Right kidney (tissue), 1 donor: ENCODE data around the gene LHX3.

Source experiments
- DNase-seq: peaks from one replicate; pipeline ENCODE4 v3.0.0-alpha.2; 2016

LHX3 gene

DNA sequence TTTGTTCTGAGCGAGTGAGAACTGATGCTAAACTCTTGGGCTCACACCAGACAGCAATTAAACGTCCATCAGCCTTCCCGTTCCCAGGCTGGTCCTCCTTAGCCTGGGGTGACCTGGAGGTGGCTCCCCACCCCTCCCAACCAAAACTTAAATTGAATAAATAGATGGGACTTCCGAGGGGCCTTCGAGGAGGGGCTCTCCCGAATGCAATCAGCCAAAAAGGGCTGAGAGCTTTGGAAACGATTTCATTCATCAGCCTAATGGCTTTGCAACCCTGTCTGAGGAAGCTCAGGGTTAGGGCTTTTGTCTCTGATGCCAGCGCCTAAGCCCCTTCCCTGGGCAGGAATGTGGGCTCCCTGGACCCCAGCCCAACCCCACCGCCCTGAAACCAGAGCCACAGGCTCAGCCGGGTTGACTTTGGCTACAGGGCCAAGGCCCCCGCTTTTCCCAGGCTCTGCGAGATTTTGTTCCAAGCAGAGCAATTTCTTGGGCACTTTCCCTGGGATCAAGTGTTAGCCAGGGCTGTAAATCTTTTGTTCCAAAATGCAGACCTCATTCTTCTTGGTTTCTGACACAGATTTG is 29.2 kb downstream of the LHX3 start:
- DNase-seq, result no peak

GRCh38 chr9:136174779-136175615 is 29.9 kb downstream of the LHX3 start:
- no peak for DNase-seq

DNA sequence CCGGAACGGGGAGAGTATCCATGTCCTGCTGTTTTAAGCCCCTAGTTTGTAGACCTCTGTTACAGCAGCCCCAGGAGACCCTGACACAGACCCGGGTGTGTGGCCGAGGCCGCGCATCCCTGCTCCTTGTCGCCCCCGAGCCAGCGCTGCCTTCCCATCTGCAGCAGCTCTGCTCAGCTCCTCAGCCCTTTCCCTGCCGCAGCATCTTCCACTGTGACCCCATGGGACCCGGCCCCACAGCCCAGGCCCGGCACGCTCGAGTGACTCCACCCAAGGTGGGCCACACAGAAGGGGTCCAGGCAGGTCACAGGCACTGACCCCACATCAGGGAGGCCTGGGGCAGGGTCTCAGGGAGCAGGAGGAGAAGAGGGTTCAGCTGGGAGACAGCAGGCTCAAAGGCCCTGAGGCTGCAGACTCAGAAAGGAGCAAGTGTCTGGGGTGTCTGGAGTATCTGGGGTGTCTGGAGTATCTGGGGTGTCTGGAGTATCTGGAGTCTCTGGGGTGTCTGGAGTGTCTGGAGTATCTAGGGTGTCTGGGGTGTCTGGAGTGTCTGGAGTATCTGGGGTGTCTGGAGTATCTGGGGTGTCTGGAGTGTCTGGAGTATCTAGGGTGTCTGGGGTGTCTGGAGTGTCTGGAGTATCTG is 31.2 kb downstream of the LHX3 start:
- no peak for DNase-seq

- no peak for DNase-seq
Observed at GRCh38 chr9:136172412-136173079, 32.4 kb downstream of the LHX3 start.

DNA sequence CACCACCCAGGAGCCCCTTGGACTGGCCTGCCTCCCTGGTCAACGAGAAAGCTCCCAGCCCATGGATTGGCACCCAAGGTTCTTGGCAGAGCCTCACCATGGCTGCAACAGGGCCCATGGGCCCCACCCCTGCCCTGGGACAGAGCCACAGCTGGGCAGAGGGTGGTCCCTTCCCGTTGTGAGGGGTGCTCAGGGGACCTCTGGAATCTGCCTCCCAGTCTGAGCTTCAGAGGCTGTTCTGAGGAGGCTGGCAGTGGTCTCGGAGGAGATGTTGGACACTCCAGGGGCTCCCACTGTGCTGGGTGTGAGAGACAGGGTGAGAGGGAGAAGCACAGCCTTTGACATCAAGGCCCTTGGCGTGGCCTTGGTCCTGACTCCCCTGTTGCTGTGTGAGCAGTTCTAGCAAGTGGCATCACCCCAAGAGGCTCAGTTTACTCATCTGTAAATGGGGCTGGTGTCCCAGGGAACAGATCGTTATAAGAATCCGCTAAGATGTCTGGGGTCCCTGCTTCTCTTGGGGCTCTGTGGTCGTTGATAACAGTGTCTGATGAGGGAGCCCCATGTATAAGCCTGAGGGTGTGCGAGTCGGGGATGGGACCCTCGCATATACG is 33.0 kb downstream of the LHX3 start:
- DNase-seq, result no peak

DNA sequence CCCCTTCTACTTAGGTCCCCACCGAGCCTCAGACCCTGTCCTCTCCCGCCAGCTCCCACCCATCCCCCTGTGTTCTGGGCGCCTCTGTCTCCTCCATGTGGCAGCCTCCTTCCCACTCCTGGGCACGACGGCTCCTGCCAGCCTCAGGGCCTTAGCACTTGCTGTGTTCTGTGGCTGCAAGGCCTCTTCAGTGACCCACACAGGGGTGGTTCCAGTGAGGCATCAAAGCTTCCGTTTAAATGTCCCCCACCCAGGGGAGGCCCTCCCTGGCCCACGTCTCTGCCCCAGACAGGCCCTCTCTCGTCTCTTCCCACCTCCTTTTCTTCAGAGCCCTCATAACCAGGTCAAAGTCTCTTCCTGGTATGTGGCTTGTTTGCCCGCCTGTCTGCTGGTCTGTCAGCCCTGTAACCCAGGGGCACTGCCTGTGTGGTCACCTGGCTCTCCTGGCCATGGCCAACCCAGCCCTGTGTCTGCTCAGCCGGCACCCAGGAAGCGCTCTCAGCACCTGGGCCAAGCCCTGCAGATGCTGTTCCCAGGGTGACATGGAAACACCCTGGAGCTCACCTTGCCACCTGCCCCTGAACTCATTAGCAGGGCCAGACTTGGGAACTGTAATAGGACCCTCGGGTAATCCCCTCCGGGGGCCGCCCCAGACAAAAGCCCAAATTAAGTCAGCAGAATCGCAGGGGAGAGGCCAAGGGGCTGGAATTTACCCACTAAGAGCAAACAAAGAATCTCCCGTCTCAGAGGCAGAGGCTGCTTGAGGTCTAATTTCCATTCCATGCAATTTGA is 33.7 kb downstream of the LHX3 start:
- DNase-seq, result no peak

DNA sequence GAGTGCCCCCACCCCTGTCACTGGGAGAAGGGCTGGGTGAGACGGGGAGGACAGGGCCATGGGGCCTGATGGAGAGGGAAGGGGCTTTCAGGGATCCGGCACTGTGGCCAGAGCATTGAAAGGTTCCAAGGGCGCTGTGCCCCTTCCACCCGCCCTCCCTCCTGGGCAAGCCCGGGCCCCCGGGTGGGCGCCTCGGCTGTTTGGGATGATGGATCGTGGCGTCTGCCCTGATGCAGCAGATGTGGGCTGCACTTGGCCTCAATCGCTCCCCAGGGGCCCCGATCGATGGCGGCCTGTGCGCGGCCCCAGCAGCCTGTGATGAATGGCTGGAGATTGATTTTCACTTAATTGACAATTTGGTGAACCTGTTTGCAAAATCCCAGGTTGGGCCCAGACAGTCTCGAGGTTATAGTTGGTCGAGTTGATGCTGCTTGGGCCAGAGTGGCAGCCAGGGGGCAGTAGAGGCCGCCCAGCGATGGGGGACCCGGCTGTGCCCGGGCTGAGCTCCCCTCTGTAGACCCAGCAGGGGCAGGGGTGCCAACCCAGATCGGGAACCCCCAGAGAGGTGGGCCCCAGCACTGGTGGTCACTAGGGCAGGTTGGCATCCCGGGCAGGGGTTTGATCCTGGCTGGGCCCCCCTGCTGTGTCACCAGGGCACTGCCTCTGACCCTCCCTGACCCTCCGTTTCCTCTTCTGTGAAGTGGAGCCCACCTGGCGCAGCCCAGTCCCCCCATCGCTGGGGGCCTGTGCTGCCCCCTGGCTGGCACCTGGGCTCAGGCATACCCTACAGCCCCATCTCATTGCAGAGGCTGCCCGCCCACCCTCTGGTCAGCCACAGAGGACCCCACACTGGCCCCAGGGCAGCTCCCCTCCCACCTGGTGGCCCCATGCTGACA is 34.7 kb downstream of the LHX3 start:
- DNase-seq, result no peak

DNA sequence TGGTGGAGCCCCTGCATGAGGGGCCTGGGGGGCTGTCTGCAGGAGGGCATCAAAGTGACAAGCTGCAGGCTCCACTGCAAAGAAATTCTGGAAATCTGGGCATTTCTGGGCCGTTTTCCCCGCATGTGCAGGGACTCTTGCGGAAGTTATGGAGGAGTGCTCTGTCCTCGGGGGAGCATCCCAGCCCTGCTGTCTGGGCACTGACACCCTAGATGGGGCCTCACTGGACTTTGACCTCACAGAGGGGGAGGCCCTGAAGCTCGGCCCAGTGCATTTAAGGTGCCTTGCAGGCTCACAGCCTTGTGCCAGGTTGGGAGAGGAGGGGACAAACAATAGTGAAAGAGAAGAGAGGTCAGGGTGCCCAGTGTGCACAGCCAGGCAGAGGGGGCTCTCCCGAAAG is 35.4 kb downstream of the LHX3 start:
- no peak for DNase-seq

DNA sequence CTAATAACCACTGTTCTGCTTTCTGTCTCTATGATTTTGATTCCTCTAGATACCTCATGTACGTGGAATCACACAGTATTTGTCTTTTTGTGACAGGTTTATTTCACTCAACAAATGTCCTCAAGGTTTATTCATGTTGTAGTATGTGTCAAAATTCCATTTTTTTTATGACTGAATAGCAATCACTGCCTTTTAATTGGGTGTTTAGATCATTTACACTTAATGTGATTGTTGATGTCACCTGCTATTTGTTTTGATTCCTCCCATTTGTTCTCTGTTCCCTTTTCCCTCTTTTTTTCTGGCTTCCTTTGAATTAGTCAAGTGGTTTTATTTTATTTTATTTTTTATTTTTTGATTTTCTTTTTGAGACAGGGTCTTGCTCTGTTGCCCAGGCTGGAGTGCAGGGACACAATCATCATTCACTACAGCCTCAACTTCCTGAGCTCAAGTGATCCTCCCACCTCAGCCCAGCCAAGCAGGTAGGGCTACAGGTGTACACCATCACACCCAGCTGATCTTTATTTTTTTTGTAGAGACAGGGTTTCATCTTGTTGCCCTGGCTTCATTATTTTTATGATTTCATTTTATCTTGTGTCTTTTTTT is 41.6 kb downstream of the LHX3 start:
- DNase-seq, result no peak

- DNase-seq, result no peak
Observed at GRCh38 chr9:136160995-136161610, 43.8 kb downstream of the LHX3 start.

DNA sequence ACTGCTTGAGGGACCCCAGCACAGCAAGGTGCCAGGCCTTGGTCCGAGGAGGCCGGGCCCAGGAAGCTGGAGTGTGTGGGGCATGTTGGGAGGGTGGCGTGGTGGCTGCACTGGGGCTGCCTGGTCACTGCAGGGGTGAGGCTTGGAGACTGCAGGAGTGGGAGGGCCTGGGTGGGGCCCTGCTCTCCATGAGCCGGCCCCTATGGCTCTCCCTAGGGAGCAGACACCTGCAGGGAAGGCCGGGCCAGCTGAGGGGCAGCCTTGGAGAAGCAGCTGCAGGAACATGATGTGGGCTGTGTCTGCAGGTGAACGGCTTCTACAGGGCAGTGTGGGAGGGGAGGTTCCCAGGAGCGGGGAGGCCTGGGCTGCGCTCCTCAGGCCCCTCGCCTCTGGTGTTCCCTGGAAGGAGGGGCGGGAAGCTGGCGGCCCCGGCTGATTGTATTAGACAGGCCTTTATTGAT is 44.5 kb downstream of the LHX3 start:
- DNase-seq, result peak; percentile 16

DNA sequence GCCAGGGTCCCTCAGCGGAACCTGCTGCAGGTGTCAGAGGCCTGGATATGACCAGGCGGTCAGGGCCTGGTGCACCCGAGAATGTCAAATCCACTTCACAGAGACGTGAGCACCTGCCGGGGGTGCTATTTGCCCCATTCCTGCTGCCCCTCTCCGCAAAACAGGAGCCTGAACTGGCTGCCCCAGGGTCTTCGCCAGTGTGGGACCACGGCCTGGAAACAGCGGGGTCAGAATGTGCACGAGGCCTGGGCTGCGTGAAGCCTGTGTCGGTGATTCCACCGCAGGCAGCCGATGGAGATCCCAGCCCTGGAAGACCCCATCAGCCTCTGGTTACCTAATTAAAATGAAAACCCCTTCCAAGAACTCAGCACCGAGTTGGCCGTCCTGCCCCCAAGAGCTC is 45.1 kb downstream of the LHX3 start:
- DNase-seq, result peak; percentile 2

- no peak for DNase-seq
Observed at GRCh38 chr9:136157477-136158265, 47.3 kb downstream of the LHX3 start.

GRCh38 chr9:136156209-136157120 is 48.5 kb downstream of the LHX3 start:
- no peak for DNase-seq

DNA sequence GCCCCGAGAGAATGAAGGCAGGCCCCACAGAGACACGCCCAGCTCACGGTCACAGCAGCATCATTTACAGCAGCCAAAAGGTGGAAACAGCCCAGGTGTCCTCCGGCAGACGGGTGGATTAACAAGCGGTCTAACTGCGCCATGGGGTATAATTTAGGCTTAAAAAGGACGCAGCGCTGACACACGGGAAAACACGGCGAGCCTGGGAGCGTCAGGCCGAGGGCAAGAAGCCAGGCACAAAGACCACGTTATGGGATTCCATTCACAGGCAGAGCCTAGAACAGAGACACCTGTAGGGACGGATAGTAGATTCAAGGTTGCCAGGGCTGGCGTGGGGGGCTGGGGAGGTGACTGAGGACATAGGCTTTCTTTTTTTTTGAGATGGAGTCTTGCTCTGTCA is 49.4 kb downstream of the LHX3 start:
- no peak for DNase-seq

GRCh38 chr9:136154943-136155342 is 50.0 kb downstream of the LHX3 start:
- no peak for DNase-seq

- no peak for DNase-seq
Observed at GRCh38 chr9:136153381-136154065, 51.4 kb downstream of the LHX3 start.
